HG03521 (cell line): ENCODE data around the gene TERT.

Experiments
- ATAC-seq: cut with Tn5 transposase; IDR thresholded peaks from one replicate; pipeline ENCODE4 v1.9.1; 2021; ENCODE audit warnings: mild to moderate bottlenecking, moderate library complexity; ENCODE audit not compliant: unreplicated experiment

Gene TERT

GRCh38 chr5:1222621-1223277 is 72.1 kb downstream of the TERT start:
- no peak for ATAC-seq

GRCh38 chr5:1222147-1222546 is 72.7 kb downstream of the TERT start:
- ATAC-seq, result no peak

GRCh38 chr5:1221721-1222120 is 73.1 kb downstream of the TERT start:
- no peak for ATAC-seq

- ATAC-seq, result no peak
Measured at GRCh38 chr5:1220831-1221230, 74.0 kb downstream of the TERT start.

- no peak for ATAC-seq
Measured at GRCh38 chr5:1220351-1220750, 74.5 kb downstream of the TERT start.

GRCh38 chr5:1219768-1220100 is 75.1 kb downstream of the TERT start:
- ATAC-seq, result no peak

GRCh38 chr5:1219098-1219767 is 75.6 kb downstream of the TERT start:
- no peak for ATAC-seq

GRCh38 chr5:1218351-1219080 is 76.4 kb downstream of the TERT start:
- ATAC-seq, result no peak

GRCh38 chr5:1217596-1218206 is 77.2 kb downstream of the TERT start:
- no peak for ATAC-seq

GRCh38 chr5:1216918-1217295 is 78.0 kb downstream of the TERT start:
- ATAC-seq, result no peak

GRCh38 chr5:1216211-1216917 is 78.5 kb downstream of the TERT start:
- ATAC-seq, result no peak

- no peak for ATAC-seq
Measured at GRCh38 chr5:1215320-1216096, 79.4 kb downstream of the TERT start.

GRCh38 chr5:1214936-1215220 is 80.0 kb downstream of the TERT start:
- no peak for ATAC-seq

- ATAC-seq, result no peak
Measured at GRCh38 chr5:1214163-1214935, 80.5 kb downstream of the TERT start.

GRCh38 chr5:1213508-1214162 is 81.2 kb downstream of the TERT start:
- ATAC-seq, result no peak

- ATAC-seq, result no peak
Measured at GRCh38 chr5:1212881-1213280, 82.0 kb downstream of the TERT start.

GRCh38 chr5:1212271-1212670 is 82.6 kb downstream of the TERT start:
- ATAC-seq, result no peak

GRCh38 chr5:1211701-1212100 is 83.2 kb downstream of the TERT start:
- no peak for ATAC-seq

- ATAC-seq, result no peak
Measured at GRCh38 chr5:1210832-1211251, 84.0 kb downstream of the TERT start.
